NCI-H2107 treated with DMSO at 0.1 percent for 48 hours (cell line): ENCODE measurements around the gene NDUFAF7.
A peak's percentile ranks its signal among the peaks of the same experiment; 100 is the strongest.
"Not testable (repeated sequence)": the region's sequence is repeated elsewhere in the genome, so short reads cannot be mapped to it uniquely, and the experiment has no call there.

ENCODE experiments used
- DNase-seq: peaks from one replicate; lab custom pipeline; 2025; ENCODE audit not compliant: unreplicated experiment; lab: John Stamatoyannopoulos, UW

The NDUFAF7 gene, protein sequence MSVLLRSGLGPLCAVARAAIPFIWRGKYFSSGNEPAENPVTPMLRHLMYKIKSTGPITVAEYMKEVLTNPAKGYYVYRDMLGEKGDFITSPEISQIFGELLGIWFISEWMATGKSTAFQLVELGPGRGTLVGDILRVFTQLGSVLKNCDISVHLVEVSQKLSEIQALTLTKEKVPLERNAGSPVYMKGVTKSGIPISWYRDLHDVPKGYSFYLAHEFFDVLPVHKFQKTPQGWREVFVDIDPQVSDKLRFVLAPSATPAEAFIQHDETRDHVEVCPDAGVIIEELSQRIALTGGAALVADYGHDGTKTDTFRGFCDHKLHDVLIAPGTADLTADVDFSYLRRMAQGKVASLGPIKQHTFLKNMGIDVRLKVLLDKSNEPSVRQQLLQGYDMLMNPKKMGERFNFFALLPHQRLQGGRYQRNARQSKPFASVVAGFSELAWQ

DNA sequence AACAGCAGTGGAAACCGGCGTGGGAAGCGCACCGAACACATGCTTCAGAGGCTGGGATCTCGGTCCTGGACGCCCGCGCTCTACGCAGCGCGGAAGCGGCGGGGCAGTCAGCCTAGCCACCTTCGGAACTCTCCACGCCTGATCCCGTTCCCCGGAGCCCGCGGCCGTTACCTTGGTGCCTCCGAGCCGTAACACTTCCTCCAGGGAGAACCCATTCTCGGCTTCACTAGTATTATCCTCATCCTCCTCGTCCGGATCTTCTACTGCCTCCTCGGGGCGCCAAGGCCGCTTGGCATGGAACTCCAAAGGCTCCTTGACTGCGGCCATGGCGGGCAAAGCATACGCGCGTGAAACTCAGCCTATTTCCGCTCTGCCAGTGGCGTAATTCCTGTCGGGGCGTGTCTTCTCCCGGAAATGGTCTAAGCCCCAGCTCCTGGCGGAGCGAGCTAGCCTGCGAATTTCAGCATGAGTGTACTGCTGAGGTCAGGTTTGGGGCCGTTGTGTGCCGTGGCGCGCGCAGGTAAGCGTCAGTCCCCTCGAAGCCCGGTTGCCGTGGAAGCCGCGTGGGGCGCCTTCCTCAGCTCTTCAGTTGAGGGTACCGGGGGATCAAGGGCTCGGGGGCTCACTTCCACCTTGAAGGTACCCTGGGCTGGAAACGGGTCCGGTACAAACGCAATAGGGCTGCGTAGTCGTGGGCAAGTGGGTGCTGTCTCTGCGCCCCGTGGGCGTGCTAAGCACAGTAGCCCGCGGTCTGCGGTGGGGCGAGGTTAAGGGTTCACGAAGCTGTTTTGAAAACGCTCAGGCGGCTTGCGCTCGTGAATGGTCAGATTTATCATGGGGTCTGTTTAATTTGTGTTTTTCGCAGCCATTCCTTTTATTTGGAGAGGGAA, at the start of gene NDUFAF7, which contains the start of gene CEBPZ:
Gene NDUFAF7, plus strand, starts transcription at position 418 of the 890 bp plus-strand sequence. Its CDS starts 48 bp downstream, at position 466.
Gene CEBPZ, minus strand, starts transcription at position 356 of the 890 bp plus-strand sequence. Its CDS starts 29 bp downstream, at position 327.
- DNase-seq, result peak; percentile 73

DNA sequence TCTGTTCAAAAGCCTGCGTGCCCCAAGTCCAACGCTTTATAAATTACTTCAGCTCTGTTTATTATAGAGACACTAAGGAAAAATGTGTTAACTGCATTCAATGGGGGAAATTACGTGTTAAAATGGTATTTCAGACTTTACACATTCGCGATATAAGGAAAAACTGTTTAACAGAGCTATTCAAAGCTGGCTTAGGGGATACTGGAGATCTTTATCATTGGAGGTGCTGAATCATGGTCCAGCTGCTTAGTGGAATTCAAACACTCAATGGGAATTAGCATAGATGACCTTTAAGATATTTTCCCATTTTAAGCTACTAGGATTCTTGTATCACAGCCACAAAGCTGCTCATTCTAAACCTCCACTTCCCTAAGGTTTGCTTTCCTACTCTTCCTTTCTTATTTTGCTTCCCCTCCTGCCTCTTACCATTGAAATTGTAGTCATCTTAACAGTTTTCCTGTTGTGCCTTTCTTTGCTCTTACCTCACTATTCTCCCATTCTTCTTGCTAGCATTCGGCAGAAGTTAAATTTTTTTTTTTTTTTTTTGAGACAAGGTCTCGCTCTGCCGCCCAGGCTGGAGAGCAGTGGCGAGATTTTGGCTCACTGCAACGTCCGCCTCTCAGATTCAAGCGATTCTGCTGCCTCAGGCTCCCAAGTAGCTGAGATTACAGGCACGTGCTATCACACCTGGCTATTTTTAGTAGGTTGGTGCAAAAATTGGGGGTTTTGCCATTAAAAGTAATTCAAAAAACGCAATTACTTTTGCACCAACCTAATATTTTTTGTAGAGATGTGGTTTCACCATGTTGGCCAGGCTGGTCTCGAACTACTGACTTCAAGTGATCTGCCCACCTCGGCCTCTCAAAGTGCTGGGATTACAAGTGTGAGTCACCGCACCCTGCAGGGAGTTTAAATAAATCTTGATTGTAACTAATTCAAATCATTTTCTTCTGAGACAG, 49.5 kb upstream of the NDUFAF7 start:
- DNase-seq, result no peak

DNA sequence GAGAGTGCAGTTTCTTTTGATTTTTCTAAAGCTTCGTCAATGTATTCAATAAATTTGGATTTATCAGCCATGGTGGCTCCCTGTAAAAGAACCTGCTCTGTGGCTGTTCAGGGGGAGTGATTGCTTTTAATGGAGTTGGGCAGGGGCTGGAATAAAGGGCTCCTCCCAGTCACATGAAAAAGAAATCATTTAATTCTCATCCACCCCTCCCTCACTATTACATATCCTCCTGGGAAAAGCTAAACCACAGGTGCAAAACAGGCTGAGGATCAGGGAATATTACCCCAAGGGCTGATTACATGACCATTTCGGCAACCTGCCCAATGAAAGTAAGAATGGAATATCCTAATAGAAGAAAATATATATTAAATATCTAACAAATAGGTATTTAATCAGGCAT, 42.9 kb upstream of the NDUFAF7 start, which contains the start of gene SULT6B1:
Gene SULT6B1, minus strand, starts transcription at position 101 of the 400 bp plus-strand sequence. Its CDS starts 30 bp downstream, at position 71.
- no peak for DNase-seq

DNA sequence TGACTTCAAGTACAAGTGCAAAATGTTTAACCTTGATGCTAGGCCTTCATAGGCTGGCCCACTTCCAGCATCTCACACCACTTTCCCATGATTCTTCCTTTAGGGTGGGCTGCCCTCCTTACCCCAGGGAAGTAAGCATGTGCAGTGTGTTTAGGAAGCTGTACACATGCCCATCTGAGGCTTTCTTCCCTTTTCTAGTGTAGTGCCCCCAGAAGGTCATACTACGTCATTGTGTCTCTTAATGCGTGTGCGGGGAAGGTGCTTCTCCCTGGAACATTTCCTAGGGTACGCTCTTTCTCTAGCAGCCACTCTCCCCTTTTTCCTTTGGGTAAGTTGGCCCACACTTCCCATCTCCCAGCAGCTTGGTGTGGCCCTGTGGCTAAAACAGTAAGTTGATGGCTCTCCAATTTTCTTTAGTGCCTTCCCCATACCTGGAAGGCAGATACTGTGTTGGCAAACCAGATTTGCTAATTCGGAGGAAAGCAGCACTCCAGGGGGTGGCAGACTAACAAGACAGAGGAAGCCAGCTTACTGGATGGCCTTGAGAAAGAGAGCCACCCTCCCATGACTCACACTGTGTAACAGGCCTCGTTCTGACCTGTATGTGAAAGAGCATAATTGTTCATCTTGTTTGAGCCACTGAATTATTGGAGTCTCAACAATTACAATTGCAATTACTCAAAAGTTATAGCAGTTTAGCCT, 41.9 kb upstream of the NDUFAF7 start:
- no peak for DNase-seq

DNA sequence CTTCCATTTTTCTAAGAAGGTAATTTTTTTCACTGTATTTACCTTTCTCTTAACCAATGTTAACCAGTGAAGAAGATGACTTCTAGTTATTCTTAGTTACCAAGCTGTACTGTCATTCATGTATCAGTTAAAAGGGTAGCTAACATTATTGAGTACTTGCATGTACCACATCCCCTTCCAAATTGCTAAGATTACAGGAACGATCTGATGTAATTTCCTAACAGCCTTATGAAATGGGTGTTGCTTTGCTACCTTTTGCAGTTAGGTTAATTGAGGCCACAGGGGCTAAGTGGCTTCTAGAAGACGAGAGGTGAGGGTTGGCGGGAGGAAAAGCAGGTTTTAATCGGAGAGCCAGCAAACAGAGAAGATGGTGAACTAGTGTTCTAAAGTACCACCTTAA, 41.2 kb upstream of the NDUFAF7 start:
- no peak for DNase-seq

DNA sequence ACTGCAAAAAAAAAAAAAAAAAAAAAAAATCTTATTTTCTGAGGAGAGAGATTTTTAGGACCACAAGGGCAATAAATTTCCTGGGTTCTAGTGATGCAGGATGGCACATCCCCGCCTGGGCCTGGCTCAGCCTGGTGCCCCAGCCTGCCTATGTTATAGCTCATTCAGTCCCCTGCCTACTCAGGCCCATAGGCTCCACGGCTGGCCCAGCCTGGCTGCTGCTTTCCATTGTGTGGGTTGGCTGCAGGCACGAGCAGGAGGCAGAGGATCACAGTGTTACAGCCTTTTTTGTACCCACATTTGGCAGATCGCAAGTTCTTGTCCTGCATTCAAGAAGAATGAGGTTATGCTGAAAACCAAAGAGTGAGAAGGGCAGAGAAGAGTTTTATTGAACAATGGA, 40.2 kb upstream of the NDUFAF7 start:
- no peak for DNase-seq

DNA sequence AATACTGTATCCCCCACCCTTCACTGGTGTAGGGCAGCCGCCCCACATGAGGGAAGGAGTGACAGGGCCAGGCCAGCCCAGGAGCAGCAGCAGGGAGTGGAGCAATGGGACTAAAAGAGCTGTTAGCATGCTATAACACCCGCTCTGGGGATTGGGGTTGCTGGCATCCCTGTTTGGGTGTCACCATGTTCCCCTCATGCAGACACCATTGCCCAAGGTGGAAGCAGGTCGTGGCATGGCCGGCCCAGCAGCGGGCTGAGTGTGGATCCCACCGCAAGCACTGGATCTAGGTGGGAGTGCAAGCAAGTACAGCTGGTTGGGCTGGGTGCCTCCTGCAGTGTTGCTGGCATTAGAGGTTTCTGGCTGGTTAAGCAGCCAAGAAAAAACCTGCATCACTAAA, 39.7 kb upstream of the NDUFAF7 start:
- no peak for DNase-seq

DNA sequence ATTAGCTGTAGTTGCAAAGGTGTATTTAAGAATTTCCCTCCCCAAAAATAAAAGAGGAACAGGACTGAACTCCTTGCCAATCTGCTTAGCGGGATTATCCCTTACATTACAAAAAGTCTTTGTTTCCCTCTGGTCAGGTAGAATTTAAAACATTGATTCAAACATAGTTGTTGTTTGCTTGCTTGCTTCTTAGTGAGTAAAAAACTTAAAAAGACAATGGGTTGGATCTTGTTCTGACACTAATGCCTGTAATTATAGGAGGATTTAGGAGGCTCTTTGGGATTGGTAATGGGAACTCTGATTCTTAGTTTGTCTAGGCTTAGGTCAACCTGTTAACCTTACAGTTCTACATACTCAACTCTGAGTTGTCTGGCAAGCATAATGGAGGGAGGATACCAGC, 38.9 kb upstream of the NDUFAF7 start:
- no peak for DNase-seq

DNA sequence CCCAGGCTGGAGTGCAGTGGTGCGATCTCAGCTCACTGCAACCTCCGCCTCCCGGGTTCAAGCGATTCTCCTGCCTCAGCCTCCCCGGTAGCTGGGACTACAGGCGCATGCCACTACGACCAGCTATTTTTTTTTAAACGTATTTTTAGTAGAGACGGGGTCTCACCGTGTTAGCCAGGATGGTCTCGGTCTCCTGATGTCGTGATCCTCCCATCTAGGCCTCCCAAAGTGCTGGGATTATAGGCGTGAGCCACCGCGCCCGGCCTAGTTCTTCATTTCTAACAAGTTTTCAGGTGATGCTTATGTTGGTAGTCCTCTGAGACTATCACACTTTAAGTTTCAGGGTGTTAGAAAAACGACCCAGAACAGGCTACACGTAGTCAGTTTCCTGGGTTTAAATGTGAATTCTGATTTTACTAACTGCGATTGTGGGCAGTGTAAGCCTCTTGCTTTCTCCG, 35.6 kb upstream of the NDUFAF7 start:
- DNase-seq, result not testable (repeated sequence)

DNA sequence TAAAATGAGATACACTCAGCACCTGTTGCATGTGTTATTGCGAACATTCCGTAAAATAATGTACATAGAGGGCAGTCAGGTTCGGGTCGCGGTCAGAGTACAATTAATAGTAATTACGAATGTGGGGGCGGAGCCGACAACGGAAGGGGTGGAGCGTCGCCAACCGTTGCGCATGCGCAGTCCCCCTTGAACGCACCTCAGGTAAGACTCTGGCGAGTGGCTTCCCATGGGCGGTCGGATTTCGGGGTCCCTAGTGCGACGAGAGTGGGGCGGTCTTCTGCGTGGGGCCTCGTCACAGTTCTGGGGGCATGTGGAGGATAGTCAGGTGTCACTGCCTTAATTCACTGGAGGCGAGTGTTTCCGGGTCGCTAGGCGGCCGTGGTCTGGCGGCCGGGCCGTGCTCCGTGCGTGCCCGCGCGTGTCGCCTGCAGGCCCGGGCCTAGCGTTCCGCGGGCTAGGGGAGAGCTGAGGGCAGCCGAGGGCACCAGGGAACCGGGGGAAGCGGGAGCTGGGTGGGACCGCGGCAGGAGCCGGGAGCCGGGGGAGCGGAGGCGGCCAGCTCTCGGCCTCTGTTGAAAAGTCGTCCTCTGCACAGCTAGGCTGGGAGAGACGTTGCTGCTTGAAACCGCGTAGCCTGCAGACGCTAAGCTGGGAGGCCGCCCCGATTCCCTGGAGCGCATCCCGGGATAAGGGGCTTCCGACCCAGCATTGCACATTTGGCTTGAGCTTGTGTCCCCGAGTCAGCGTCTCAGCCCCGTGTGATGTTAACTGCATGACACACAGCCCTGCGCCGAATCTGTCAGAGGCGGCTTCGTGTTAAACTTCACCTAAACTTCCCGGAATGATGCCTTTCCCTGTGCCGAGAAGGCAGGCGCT, 34.9 kb upstream of the NDUFAF7 start, which contains the start of gene CEBPZOS:
Gene CEBPZOS, plus strand, starts transcription at position 177 of the 876 bp plus-strand sequence. CDS start 3,209 bp downstream, outside the sequence.
- peak; percentile 44 for DNase-seq

DNA sequence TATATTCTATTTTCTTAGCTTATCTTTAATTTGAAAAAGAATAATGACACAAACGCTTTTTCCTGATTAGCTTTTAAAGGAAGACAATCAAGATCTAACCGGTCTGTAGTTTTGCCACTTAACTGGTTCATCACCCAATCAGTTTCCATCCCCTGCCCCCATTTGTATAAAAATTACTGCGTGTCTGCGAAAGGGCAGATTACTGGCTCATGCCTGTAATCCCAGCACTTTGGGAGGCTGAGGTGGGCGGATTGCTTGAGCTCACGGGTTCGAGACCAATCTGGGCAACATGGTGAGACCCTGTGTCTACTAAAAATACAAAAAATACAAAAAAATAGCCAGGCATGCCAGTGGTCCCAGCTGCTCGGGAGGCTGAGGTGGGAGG, 32.8 kb upstream of the NDUFAF7 start:
- DNase-seq, result no peak

DNA sequence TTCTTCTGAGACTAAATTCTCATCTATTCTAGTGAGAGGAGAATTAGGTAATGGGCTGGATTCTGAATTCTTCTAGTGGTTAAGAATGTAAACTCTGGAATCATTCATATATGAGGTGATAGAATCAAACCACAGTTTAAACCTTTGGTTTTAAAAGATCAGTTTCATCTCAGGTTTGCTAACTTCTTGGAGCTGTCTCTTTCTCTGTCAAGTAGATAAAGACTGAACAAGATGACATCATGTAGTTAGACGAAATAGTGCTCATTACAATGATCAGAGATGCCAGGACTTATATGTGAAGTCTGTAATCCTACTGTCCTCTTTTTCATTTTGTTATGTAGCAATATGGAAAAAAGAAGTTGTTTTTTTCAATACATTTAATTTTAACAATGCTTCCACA, 30.2 kb upstream of the NDUFAF7 start:
- DNase-seq, result no peak

DNA sequence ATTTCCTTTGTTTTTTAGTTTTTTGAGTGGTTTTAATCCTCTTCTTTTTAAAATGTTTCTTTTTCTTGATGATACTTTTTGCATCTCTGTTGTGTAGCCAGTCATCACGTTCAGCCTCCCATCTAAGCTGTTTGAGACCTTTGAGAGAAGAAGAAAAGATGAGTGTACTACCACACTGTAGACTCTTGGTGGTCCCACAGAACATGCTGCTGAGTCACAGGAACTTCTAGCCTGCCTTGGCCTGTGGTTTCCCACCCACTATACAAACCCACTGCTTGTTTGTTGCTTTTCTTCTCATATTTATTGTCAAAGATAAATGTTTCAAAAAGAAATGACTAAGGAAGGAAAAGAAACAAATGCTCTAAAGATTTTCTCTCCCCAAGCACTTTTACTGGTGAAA, 29.7 kb upstream of the NDUFAF7 start:
- DNase-seq, result no peak

DNA sequence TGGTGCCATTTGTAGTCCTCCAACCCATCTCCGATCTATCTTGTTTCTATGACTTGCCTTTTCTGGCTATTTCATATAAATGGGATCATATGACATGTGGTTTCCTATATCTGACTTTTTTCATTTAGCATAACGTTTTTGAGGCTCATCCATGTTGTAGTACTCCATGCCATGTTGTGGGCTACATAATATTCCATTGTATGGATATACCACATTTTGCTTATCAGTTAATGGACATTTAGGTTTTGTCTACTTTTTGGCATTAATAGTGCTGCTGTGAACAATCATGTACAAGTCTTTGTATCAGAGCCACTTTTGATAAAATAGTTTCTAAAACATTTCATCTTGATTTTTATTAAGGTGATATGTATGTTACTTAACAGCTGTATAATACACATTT, 27.8 kb upstream of the NDUFAF7 start:
- no peak for DNase-seq

DNA sequence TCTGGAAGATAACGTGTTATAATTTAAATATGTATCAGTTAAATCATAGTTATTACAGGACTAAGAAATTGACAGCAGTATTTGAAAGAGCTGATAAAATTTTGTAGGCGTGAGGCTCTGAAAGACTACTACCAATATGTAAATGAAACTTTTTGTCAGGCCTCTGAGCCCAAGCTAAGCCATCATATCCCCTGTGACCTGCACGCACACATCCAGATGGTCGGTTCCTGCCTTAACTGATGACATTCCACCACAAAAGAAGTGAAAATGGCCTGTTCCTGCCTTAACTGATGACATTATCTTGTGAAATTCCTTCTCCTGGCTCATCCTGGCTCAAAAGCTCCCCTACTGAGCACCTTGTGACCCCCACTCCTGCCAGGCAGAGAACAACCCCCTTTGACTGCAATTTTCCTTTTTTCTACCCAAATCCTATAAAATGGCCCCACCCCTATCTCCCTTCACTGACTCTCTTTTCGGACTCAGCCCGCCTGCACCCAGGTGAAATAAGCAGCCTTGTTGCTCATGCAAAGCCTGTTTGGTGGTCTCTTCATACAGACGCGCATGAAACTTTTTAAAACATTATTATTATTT, 26.3 kb upstream of the NDUFAF7 start:
- not testable (repeated sequence) for DNase-seq

DNA sequence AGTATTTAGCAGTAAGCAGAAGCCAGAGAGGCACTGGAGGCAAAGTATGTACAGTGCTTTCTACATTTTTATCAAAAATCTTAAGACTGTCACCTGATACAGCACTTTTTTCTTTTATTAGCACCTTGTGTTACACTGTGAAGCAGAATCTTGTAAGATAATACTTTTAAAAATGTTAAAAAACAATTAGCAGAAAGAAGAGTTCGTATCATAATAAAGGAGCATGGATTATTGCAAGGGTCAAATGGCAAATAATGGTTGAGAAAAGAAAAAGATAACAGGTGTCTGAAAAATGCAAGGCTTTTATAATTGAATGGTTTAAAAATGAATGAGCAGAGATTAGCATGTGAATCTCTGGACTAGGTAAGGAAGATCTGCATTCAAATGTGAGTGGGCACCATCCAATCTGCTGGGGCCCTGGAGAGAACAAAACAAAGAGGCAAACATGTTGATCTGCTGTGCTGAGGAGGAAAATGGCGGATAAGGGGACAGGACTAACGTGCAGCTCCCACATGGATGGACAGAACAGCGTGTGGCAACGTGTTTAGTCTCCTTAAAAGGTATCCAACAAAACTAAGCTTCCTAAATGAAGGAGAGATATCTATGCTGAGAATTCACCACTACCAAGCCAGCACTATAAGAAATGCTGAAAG, 25.6 kb upstream of the NDUFAF7 start:
- no peak for DNase-seq

DNA sequence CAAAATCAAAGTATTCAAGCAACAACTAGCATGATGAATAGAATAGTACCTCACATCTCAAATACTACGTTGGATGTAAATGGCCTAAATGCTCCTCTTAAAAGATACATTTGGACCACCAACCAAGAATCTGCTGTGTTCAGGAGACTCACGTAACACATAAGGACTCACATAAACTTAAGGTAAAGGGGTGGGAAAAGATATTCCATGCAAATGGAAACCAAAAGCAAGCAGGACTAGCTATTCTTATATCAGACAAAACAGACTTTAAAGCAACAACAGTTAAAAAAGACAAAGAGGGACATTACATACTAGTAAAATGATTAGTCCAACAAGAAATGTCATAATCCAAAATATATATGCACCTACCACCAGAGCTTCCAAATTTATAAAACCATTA, 24.7 kb upstream of the NDUFAF7 start:
- DNase-seq, result not testable (repeated sequence)

DNA sequence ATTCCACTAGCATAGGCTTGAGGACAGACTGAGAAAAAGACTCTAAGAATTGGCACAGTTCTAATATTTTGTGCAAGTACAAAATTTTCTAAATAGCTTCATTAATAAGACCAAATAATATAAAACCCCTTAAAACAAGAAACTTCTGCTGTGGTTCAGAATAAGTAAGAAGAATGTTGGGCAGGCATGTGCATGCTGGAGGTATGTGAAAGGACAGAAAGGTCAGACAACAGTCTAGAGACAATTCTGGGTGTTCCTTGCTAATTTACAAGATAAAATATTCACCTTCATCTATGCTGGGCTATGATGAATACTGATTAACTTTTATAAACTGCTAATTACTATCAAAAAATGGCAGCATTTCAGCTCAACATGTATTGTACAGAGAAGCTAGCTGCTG, 20.2 kb upstream of the NDUFAF7 start:
- DNase-seq, result no peak
